OCI-LY7 (cell line): ENCODE measurements around the gene CD300H.

Source experiments
- CTCF ChIP-seq: fragments of 200-600 bp; sonication (generic); conservative IDR thresholded peaks from 2 replicates; pipeline ENCODE4 v1.5.1; 2014; ENCODE audit warnings: mild to moderate bottlenecking, antibody characterized with exemption, low read length, moderate library complexity, mixed read lengths
- EZH2phosphoT487 ChIP-seq: fragments of 200-600 bp; sonication (generic); IDR thresholded peaks from 2 replicates; pipeline ENCODE4 v1.6.1; 2018; ENCODE audit warnings: low read depth, borderline replicate concordance, mild to moderate bottlenecking, mixed run types, antibody characterized with exemption, low read length, moderate library complexity, mixed read lengths

- TF ChIP-seq EZH2phosphoT487 (no peak), CTCF (no peak)
Observed at GRCh38 chr17:74515941-74516340, 51.4 kb downstream of the CD300H start.
